Gastrocnemius medialis (tissue), 4 donors: ENCODE measurements around the gene MVD. TPM values are rescaled to one million over a fixed set of nuclear protein-coding genes. Genes with fewer than 3 reads are reported as not detected.

Source experiments
- ATAC-seq, 2 donors: fragments of 150-250 bp; one replicate each; pipeline ENCODE4 v1.9.1; 2016
- DNase-seq, 2 donors: peaks; one replicate each; pipeline ENCODE4 v3.0.0-alpha.2; 2019
- H3K27ac ChIP-seq, 4 donors: fragments of 200-600 bp; sonication (generic); 1 replicate in 1 of 4; 2 replicates in 3 of 4; pipeline ENCODE4 v1.5.1; 2016 to 2018; ENCODE audit warnings: mild to moderate bottlenecking in 2 of 4, moderate library complexity in 1 of 4
- H3K27me3 ChIP-seq, 3 donors: fragments of 200-600 bp; sonication (generic) in 2 of 3; 1 replicate in 1 of 3; 2 replicates in 2 of 3; pipeline versions ENCODE4 v1.5.1 to v1.6.0; 2016 to 2019; ENCODE audit warnings: mild to moderate bottlenecking in 1 of 3, moderate library complexity in 1 of 3
- H3K36me3 ChIP-seq, 2 donors: fragments of 200-600 bp; sonication (generic) in 1 of 2; one replicate each; pipeline ENCODE4 v1.5.1; 2017 to 2018
- H3K4me1 ChIP-seq, 2 donors: fragments of 200-600 bp; sonication (generic) in 1 of 2; one replicate each; pipeline ENCODE4 v1.5.1; 2016 to 2017; ENCODE audit warnings: mild to moderate bottlenecking in 2 of 2
- H3K4me3 ChIP-seq, 4 donors: fragments of 200-600 bp; sonication (generic) in 3 of 4; 1 replicate in 1 of 4; 2 replicates in 3 of 4; pipeline ENCODE4 v1.5.1; 2016 to 2019; ENCODE audit warnings: mild to moderate bottlenecking in 2 of 4
- H3K9me3 ChIP-seq, 3 donors: fragments of 200-600 bp; sonication (generic) in 2 of 3; 1 replicate in 1 of 3; 2 replicates in 2 of 3; pipeline ENCODE4 v1.5.1; 2016 to 2019
- POLR2A ChIP-seq, 2 donors: fragments of 450-650 bp; IDR thresholded peaks; one replicate each; pipeline ENCODE4 v1.6.1; 2017; ENCODE audit warnings: antibody characterized with exemption in 2 of 2, mild to moderate bottlenecking in 2 of 2, moderate library complexity in 2 of 2
- in situ Hi-C, 4 donors: fragments of 200-750 bp; cut with MboI; loops; one replicate each; pipeline versions ENCODE4 v1.15.0 to v1.8.0; 2017; ENCODE audit warnings: low sequenced_read_pairs in 4 of 4
- intact Hi-C: fragments of 100-400 bp; cut with DNase I; formaldehyde crosslinking; loops from one replicate; pipeline ENCODE4 v1.15.1; 2023; ENCODE audit warnings: low total_unique reads
- total RNA-seq, 4 donors: library from RNA; depleted of rRNA; stranded (reverse); fragments of >200 nt; gene quantifications; one replicate each; pipeline versions ENCODE4 v1.1.0 to v1.2.3, GENCODE V29; 2016
- TF ChIP-seq, protein P1 (sequence below), 5 experiments: fragments of 450-650 bp in 3 of 5; fragments of 200-600 bp in 2 of 5; sonication (generic) in 2 of 5; IDR thresholded peaks in 4 of 5; conservative IDR thresholded peaks in 1 of 5; 1 replicate in 4 of 5; 2 replicates in 1 of 5; pipeline ENCODE4 v1.5.1; 2016 to 2019; ENCODE audit warnings: antibody characterized with exemption in 5 of 5, mild to moderate bottlenecking in 3 of 5, moderate library complexity in 3 of 5

MVD gene
- total RNA-seq, 4 donors from 2014 or later = 9.0 to 16.3 (median 13.4) TPM

DNA sequence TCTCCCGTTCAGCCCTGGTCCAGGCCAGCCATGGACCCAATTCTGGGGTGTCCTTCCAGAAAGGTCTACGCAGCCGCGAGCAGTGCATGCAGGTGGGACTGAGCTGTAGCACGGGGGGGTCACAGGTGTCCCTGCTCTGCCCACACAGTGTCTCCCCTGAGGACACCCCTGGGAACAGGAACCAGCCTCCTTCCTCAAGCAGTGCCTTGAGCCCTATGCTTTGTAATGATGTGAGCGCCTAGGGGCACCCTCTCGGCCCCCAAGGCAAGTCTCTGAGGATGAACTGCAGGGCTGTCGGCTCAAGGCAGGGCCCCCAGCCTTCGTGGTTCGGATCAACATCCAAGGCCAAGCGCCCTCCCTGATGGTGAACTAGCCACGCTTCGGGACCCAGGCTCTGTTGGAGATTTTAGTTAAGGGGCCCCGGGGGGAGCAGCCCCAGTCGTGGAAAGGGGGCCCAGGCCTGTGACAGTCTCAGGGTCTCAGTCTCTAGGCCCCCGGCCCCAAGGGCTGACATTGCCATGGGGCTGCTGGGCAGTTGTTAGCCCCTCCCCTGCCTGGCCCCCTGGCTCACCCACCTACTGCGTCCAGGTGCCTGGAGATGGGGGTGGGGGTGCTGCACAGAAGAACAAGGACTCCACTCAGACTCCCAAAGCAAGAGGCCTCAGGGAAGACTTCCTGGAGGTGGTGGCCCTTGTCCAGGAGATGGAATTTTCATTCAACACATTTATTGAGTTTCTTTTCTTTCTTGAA is 22.2 kb downstream of the MVD start:
- Histone ChIP-seq H3K27ac (no peak overlapping the region), H3K4me3 (no peak overlapping the region), H3K4me1 (no peaks in the 10 kb centered on the region), H3K9me3 (no peaks in the 10 kb centered on the region), H3K36me3 (no peaks in the 10 kb centered on the region), H3K27me3 (peaks cover 30 to 40% (median 37%) of the 10 kb centered on the region in 3 donors)
- in situ Hi-C loops (no loop called here), intact Hi-C loops (no loop called here)
- TF ChIP-seq POLR2A (IDR thresholded peaks at IDR 0.05) = no peak
- TF ChIP-seq, protein P1, sequence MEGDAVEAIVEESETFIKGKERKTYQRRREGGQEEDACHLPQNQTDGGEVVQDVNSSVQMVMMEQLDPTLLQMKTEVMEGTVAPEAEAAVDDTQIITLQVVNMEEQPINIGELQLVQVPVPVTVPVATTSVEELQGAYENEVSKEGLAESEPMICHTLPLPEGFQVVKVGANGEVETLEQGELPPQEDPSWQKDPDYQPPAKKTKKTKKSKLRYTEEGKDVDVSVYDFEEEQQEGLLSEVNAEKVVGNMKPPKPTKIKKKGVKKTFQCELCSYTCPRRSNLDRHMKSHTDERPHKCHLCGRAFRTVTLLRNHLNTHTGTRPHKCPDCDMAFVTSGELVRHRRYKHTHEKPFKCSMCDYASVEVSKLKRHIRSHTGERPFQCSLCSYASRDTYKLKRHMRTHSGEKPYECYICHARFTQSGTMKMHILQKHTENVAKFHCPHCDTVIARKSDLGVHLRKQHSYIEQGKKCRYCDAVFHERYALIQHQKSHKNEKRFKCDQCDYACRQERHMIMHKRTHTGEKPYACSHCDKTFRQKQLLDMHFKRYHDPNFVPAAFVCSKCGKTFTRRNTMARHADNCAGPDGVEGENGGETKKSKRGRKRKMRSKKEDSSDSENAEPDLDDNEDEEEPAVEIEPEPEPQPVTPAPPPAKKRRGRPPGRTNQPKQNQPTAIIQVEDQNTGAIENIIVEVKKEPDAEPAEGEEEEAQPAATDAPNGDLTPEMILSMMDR (IDR thresholded peaks at IDR 0.05 in 4 of 5, conservative IDR thresholded peaks at IDR 0.05 in 1 of 5) = no peak
- DNase-seq (no peak), ATAC-seq (no peak)

DNA sequence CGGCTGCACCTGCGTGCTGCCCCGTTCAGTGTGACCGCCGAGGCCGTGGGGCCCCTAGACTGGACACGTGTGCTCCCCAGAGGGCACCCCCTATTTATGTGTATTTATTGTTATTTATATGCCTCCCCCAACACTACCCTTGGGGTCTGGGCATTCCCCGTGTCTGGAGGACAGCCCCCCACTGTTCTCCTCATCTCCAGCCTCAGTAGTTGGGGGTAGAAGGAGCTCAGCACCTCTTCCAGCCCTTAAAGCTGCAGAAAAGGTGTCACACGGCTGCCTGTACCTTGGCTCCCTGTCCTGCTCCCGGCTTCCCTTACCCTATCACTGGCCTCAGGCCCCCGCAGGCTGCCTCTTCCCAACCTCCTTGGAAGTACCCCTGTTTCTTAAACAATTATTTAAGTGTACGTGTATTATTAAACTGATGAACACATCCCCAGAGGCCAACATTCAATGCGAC is 22.8 kb downstream of the MVD start:
- Histone ChIP-seq H3K4me1 (no peaks in the 10 kb centered on the region), H3K4me3 (no peak overlapping the region), H3K27me3 (peaks cover 30 to 40% (median 37%) of the 10 kb centered on the region in 3 donors), H3K36me3 (no peaks in the 10 kb centered on the region), H3K27ac (no peak overlapping the region), H3K9me3 (no peaks in the 10 kb centered on the region)
- in situ Hi-C loops = no loop called here
- TF ChIP-seq POLR2A (IDR thresholded peaks at IDR 0.05) = no peak
- TF ChIP-seq, protein P1 (IDR thresholded peaks at IDR 0.05 in 4 of 5, conservative IDR thresholded peaks at IDR 0.05 in 1 of 5) = no peak
- ATAC-seq (no peak), DNase-seq (no peak)
- intact Hi-C loops = no loop called here

DNA sequence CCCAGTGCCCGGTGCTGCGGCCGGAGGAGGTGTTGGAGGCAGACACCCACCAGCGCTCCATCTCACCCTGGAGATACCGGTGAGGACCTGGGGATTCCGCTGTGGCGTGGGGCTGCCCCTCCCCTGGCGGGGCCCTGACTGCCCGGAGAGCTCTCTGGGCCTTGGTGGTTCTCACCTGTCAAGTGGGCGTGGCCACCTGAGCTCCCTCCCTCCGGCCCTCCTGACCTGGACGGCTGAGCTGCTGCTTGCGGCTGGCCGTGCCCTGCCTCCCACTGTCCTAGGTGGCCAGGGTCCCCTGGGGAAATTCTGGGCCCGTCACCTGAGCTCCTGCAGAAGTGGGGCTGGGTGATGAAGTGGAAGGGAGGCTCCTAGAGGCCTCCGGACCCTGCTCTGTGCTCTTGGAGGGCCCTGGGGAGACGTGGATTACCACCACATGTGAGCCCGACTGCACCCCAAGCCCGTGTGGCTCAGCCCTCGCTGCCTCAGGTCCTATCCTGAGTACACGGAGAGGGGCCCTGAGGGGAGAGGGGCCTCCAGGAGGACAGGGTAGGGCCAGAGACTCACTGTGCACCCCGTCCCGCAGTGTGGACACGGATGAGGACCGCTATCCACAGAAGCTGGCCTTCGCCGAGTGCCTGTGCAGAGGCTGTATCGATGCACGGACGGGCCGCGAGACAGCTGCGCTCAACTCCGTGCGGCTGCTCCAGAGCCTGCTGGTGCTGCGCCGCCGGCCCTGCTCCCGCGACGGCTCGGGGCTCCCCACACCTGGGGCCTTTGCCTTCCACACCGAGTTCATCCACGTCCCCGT is 23.5 kb downstream of the MVD start:
- no peak for DNase-seq
- no peaks in the 10 kb centered on the region for H3K4me1 ChIP-seq
- H3K4me3 ChIP-seq = no peak overlapping the region
- ATAC-seq = no peak
- no peaks in the 10 kb centered on the region for H3K9me3 ChIP-seq
- no peak for TF ChIP-seq POLR2A (IDR thresholded peaks at IDR 0.05)
- TF ChIP-seq, protein P1 (IDR thresholded peaks at IDR 0.05 in 4 of 5, conservative IDR thresholded peaks at IDR 0.05 in 1 of 5) = no peak
- in situ Hi-C loops = no loop called here
- intact Hi-C loops = no loop called here
- no peaks in the 10 kb centered on the region for H3K36me3 ChIP-seq
- no peak overlapping the region for H3K27ac ChIP-seq
- peaks cover 30 to 40% (median 37%) of the 10 kb centered on the region in 3 donors for H3K27me3 ChIP-seq

DNA sequence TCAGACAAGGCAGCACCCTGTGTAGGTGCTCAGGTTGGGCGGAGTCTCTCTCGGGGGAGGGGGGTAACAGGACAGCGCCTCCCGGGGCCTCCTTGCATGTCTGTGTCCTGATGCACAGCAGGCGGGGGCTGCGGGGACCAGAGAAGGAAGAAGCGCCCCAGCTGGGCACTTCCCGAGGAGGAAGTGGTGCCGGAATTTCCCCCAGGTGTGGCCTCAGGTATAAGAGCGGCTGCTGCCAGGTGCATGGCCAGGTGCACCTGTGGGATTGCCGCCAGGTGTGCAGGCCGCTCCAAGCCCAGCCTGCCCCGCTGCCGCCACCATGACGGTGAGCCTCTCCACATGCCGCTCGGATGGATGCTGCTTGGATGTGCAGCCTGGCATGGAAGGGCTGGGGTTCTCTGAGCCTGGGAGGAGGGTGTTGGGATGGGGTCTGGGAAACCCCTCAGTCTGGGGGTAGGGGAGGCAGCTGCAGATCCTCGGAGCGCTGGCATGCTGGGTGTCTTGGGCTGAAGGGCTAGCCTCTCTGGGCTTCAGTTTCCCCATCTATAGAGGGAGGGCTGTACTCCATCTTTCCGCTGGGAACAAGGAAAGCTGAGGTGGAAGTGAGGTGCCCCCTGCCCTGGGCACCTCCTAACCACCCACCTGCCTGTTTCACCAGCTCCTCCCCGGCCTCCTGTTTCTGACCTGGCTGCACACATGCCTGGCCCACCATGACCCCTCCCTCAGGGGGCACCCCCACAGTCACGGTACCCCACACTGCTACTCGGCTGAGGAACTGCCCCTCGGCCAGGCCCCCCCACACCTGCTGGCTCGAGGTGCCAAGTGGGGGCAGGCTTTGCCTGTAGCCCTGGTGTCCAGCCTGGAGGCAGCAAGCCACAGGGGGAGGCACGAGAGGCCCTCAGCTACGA is 24.3 kb downstream of the MVD start, which contains the start of gene IL17C:
Gene IL17C (plus strand): TSS at position 250 of the 908 bp plus-strand sequence. CDS start 70 bp downstream, at position 320.
- ATAC-seq = no peak

More for the DNA sequence above, 24.3 kb downstream of the MVD start, which contains the start of gene IL17C:
- TF ChIP-seq, protein P1 (IDR thresholded peaks at IDR 0.05 in 4 of 5, conservative IDR thresholded peaks at IDR 0.05 in 1 of 5) = no peak
- no peak for TF ChIP-seq POLR2A (IDR thresholded peaks at IDR 0.05)
- Histone ChIP-seq H3K27ac (no peak within 1 kb of the TSS), H3K36me3 (no peaks in the 10 kb centered on the region), H3K9me3 (no peaks in the 10 kb centered on the region), H3K4me1 (no peaks in the 10 kb centered on the region), H3K27me3 (peaks cover 30 to 40% (median 37%) of the 10 kb centered on the region in 3 donors), H3K4me3 (no peak within 1 kb of the TSS)
- intact Hi-C loops = no loop called here
- DNase-seq = no peak
- in situ Hi-C loops = no loop called here
